Lung (tissue), 12 donors: Measurements from ENCODE around the gene VPS13D. TPM values are rescaled to one million over a fixed set of nuclear protein-coding genes. Genes with fewer than 3 reads are reported as not detected.

Experiments
- ATAC-seq: fragments of 200-7000 bp; cut with Tn5 transposase; one replicate; pipeline ENCODE4 v1.9.1; 2020; ENCODE audit warnings: moderate number of reproducible peaks; ENCODE audit not compliant: insufficient read depth, low FRiP score
- DNase-seq, 3 donors: peaks; one replicate each; pipeline ENCODE4 v3.0.0-alpha.2; 2013 to 2017
- H3K27ac ChIP-seq, 2 donors: one replicate each; pipeline ENCODE4 v1.5.1; 2013; ENCODE audit warnings: mild to moderate bottlenecking in 2 of 2, moderate library complexity in 2 of 2, control low read depth in 1 of 2, inconsistent platforms in 1 of 2, low read depth in 1 of 2, low read length in 1 of 2
- H3K27me3 ChIP-seq, 3 donors: one replicate each; pipeline ENCODE4 v1.5.1; 2013; ENCODE audit warnings: low read length in 2 of 3; ENCODE audit not compliant: control insufficient read depth in 3 of 3, insufficient read depth in 3 of 3
- H3K36me3 ChIP-seq, 4 donors: one replicate each; pipeline ENCODE4 v1.5.1; 2013; ENCODE audit warnings: low read length in 4 of 4, mild to moderate bottlenecking in 1 of 4, moderate library complexity in 1 of 4; ENCODE audit not compliant: control insufficient read depth in 4 of 4, insufficient read depth in 4 of 4
- H3K4me1 ChIP-seq, 5 donors: one replicate each; pipeline ENCODE4 v1.5.1; 2013; ENCODE audit warnings: low read length in 5 of 5, mild to moderate bottlenecking in 2 of 5, moderate library complexity in 1 of 5; ENCODE audit not compliant: control insufficient read depth in 5 of 5, insufficient read depth in 5 of 5
- H3K4me3 ChIP-seq: one replicate; pipeline ENCODE4 v1.5.1; 2013; ENCODE audit warnings: mild to moderate bottlenecking, control low read depth, moderate library complexity
- H3K9ac ChIP-seq, 2 donors: one replicate each; pipeline ENCODE4 v1.5.1; 2013; ENCODE audit warnings: low read length in 2 of 2, control low read depth in 1 of 2; ENCODE audit not compliant: insufficient read depth in 1 of 2
- H3K9me3 ChIP-seq, 4 donors: one replicate each; pipeline ENCODE4 v1.5.1; 2013; ENCODE audit warnings: low read length in 3 of 4, mild to moderate bottlenecking in 1 of 4, moderate library complexity in 1 of 4; ENCODE audit not compliant: control insufficient read depth in 4 of 4, insufficient read depth in 3 of 4
- WGBS, 2 donors: extraction: QIAGEN DNeasy Blood & Tissue Kit; methylation state at CpG; one replicate each; pipeline ENCODE4 v1.1.7; 2013; 5-methylcytosine and 5-hydroxymethylcytosine counted together
- polyA plus RNA-seq, 2 donors: library from polyadenylated mRNA; stranded (reverse); fragments of 200-250 nt; gene quantifications; one replicate each; pipeline ENCODE4 v1.2.1, GENCODE V29; 2013
- total RNA-seq, 2 donors: library from RNA; depleted of rRNA in 1 of 2; stranded (reverse); fragments of >200 nt in 1 of 2; gene quantifications; one replicate each; pipeline ENCODE4 v1.2.1, GENCODE V29; 2014 to 2021
- TF ChIP-seq, protein P1 (sequence below): IDR thresholded peaks from 2 replicates; pipeline ENCODE4 v1.5.1; 2012; ENCODE audit warnings: mild to moderate bottlenecking; ENCODE audit errors: control extremely low read depth, extremely low read depth
- donor health status: control.
- donor health status: control.
- donor health status: Bipolar disorder and iron deficiency.
- donor health status: healthy.
- donor health status: DM: yes; HTN: yes; CAD: no.

The VPS13D gene
- total and polyA plus RNA-seq, 4 donors: 18.4 to 76.0 (median 37.5) TPM

DNA sequence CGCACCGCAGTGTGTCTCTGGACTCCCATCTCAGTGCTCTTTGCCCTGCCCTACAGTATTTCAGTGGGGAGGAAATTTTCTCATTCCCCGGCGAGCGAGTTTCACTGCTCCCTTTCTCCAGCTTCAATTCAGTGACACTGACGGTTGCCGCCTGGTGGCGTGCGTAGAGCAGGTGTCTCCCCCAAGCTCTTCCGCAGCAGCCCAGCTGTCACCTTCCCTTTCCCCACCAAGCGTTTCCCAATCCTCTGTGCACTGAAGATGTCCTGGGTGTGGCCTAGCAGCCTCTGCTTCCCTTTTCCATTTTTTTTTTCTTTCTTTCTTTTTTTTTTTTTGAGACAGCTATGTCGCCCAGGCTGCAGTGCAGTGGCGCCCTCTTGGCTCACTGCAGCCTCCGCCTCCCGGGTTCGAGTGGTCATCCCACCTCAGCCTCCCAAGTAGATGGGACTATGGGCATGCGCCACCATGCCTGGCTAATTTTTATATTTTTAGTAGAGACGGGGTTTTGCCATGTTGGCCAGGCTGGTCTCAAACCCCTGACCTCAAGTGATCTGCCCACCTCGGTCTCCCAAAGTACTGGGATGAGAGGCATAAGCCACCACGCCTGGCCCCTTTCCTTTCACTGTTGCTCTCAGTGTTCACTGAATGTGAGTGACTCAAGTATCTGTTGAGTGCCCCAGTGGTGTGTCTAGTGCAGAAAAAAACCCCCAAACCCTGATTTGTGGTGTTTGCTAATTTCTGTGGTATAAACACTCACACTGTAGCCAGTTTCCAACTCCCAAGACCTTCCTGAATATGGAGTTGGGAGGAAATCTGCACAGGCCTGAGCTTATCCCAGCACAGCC lies 33.0 kb upstream of the VPS13D start:
- WGBS, 2 donors: 40 to 54% methylated on average over 20 of the region's 20 CpGs
- Histone ChIP-seq H3K4me1 (no peaks in the 10 kb centered on the region), H3K36me3 (peaks cover 0 to 32% (median 5%) of the 10 kb centered on the region in 4 donors), H3K27ac (peak overlapping the region in 1 of 2 donors; percentile 3), H3K27me3 (no peaks in the 10 kb centered on the region), H3K9ac (no peak overlapping the region), H3K4me3 (no peak overlapping the region), H3K9me3 (no peaks in the 10 kb centered on the region)
- TF ChIP-seq, protein P1, sequence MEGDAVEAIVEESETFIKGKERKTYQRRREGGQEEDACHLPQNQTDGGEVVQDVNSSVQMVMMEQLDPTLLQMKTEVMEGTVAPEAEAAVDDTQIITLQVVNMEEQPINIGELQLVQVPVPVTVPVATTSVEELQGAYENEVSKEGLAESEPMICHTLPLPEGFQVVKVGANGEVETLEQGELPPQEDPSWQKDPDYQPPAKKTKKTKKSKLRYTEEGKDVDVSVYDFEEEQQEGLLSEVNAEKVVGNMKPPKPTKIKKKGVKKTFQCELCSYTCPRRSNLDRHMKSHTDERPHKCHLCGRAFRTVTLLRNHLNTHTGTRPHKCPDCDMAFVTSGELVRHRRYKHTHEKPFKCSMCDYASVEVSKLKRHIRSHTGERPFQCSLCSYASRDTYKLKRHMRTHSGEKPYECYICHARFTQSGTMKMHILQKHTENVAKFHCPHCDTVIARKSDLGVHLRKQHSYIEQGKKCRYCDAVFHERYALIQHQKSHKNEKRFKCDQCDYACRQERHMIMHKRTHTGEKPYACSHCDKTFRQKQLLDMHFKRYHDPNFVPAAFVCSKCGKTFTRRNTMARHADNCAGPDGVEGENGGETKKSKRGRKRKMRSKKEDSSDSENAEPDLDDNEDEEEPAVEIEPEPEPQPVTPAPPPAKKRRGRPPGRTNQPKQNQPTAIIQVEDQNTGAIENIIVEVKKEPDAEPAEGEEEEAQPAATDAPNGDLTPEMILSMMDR: no peak
- peak; percentile 76 for ATAC-seq
- DNase-seq: peak in 1 of 3 donors; percentile 69

DNA sequence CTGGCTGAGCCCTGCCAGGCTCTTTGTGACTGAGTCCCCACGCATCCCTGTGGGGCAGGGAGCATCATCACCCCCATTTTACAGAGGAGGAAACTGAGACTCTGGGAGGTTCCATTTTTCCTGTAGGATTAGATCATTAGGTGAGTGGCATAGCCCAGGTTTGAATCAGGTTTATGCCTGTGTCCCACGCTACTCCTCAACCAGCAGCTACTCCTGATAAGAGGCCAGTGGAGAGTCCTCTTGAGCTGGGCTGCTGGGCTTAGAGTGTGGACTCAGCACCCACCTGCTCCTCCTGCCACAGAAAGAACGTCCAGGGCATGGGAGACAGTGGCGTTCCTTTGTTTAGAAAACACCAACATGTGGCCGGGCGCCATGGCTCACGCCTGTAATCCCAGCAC lies 32.3 kb upstream of the VPS13D start:
- no peak for ATAC-seq
- Histone ChIP-seq H3K36me3 (peaks cover 0 to 38% (median 4%) of the 10 kb centered on the region in 4 donors), H3K27me3 (no peaks in the 10 kb centered on the region), H3K9ac (no peak overlapping the region), H3K4me1 (no peaks in the 10 kb centered on the region), H3K9me3 (no peaks in the 10 kb centered on the region), H3K4me3 (no peak overlapping the region), H3K27ac (no peak overlapping the region)
- WGBS, 2 donors: 72 to 86% methylated on average over 7 of the region's 7 CpGs
- TF ChIP-seq, protein P1: no peak
- no peak for DNase-seq

DNA sequence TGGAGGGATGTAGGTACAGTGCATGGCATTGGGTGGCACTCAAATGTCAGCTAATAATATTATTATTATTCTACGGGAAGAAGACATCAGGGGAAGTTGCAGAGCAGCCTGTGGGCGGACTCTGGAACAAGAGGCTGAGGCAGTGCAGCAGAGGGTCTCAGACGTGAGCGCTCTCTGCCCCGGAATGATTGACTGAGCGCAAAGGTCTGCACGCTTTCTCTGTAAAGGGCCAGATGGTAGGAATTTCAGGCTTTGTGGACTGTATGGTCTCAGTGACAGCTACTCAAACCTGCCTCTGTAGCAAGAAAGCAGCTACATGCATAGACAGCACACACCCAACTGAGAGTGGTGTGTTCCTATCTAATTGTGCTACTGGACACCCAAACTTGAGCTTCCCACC lies 29.6 kb upstream of the VPS13D start:
- DNase-seq: no peak
- peaks cover 0 to 38% (median 4%) of the 10 kb centered on the region in 4 donors for H3K36me3 ChIP-seq
- H3K9ac ChIP-seq: no peak overlapping the region
- H3K27ac ChIP-seq: no peak overlapping the region
- H3K9me3 ChIP-seq: no peaks in the 10 kb centered on the region
- no peaks in the 10 kb centered on the region for H3K4me1 ChIP-seq
- 92 to 94% methylated on average over 7 of the region's 7 CpGs for WGBS, 2 donors
- H3K27me3 ChIP-seq: no peaks in the 10 kb centered on the region
- TF ChIP-seq, protein P1: no peak
- H3K4me3 ChIP-seq: no peak overlapping the region
- ATAC-seq: no peak
